Measurements from ENCODE around the gene RUNX2.

Gene RUNX2

GRCh38 chr6:45634231-45634630 is 306.1 kb downstream of the RUNX2 start:
- Histone ChIP-seq H3K9ac (ENCODE audit: low read depth in 1 of 2, low read length in 2 of 2) (no peak overlapping the region), H3K4me1 (ENCODE audit: control insufficient read depth in 1 of 2, insufficient read depth in 2 of 2, low read length in 2 of 2) (no peaks in the 10 kb centered on the region), H3K36me3 (ENCODE audit: control insufficient read depth in 1 of 2, insufficient read depth in 2 of 2, low read length in 2 of 2) (no peaks in the 10 kb centered on the region), H3K4me3 (ENCODE audit: low read depth in 1 of 2, low read length in 2 of 2) (no peak overlapping the region), H3K9me3 (ENCODE audit: control insufficient read depth in 1 of 2, low read length in 2 of 2) (no peaks in the 10 kb centered on the region), H3K27me3 (ENCODE audit: control insufficient read depth in 1 of 2, insufficient read depth in 2 of 2, low read length in 2 of 2) (no peaks in the 10 kb centered on the region), H3K27ac (ENCODE audit: low read depth, low read length) (no peak overlapping the region)

DNA sequence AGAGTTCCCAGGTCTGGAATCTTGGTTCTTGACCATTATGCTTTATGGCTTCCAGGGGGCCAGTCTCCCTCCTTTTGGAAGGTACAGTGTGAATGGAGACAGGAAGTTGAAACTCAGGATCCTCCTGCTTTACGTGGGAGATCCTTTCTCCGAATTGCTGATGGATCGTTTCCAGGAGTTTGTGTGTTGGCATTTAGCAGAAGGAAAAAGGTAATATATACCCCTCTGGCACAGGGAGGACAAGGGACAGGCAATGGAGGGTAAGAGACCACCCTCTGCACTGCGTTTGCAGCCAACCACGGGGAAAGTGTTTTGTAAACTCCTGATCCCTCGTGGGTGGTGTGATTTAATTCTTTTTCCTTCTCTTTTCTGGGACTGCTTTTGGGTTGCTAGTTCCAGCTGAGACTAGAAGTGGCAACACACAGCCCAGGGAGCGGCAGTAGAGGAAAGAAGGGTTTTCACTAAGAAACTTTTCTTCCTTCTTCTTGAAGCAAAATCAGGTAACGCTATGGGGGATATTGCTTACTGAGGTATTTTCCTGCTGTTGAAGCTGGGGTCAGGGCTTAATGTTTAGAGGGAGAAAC is 307.2 kb downstream of the RUNX2 start:
- Histone ChIP-seq H3K4me1 (ENCODE audit: control insufficient read depth in 1 of 2, insufficient read depth in 2 of 2, low read length in 2 of 2) (no peaks in the 10 kb centered on the region), H3K4me3 (ENCODE audit: low read depth in 1 of 2, low read length in 2 of 2) (no peak overlapping the region), H3K36me3 (ENCODE audit: control insufficient read depth in 1 of 2, insufficient read depth in 2 of 2, low read length in 2 of 2) (no peaks in the 10 kb centered on the region), H3K27me3 (ENCODE audit: control insufficient read depth in 1 of 2, insufficient read depth in 2 of 2, low read length in 2 of 2) (no peaks in the 10 kb centered on the region), H3K9me3 (ENCODE audit: control insufficient read depth in 1 of 2, low read length in 2 of 2) (no peaks in the 10 kb centered on the region), H3K27ac (ENCODE audit: low read depth, low read length) (no peak overlapping the region), H3K9ac (ENCODE audit: low read depth in 1 of 2, low read length in 2 of 2) (no peak overlapping the region)

DNA sequence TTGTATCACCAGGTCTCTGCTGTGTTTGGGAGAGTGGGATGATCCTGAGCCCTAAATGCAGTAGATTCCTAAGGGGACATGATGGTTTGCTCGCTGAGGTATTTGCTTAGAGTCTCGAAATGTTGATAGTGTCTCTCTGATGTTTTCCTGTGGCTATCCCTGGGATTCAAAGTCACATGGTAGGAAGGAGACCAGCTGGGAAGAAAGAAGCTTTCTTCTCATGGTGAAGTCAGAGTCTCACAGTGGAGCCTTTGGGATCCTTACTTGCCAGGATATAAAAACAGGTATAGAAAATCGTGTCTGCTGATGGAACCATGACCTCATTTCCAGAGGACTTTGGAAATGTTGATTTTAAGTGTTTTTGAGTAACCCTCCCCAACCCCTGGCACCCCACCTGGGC is 308.9 kb downstream of the RUNX2 start:
- Histone ChIP-seq H3K36me3 (ENCODE audit: control insufficient read depth in 1 of 2, insufficient read depth in 2 of 2, low read length in 2 of 2) (no peaks in the 10 kb centered on the region), H3K4me1 (ENCODE audit: control insufficient read depth in 1 of 2, insufficient read depth in 2 of 2, low read length in 2 of 2) (no peaks in the 10 kb centered on the region), H3K27me3 (ENCODE audit: control insufficient read depth in 1 of 2, insufficient read depth in 2 of 2, low read length in 2 of 2) (no peaks in the 10 kb centered on the region), H3K9ac (ENCODE audit: low read depth in 1 of 2, low read length in 2 of 2) (no peak overlapping the region), H3K9me3 (ENCODE audit: control insufficient read depth in 1 of 2, low read length in 2 of 2) (no peaks in the 10 kb centered on the region), H3K4me3 (ENCODE audit: low read depth in 1 of 2, low read length in 2 of 2) (no peak overlapping the region), H3K27ac (ENCODE audit: low read depth, low read length) (no peak overlapping the region)

GRCh38 chr6:45637611-45638257 is 309.6 kb downstream of the RUNX2 start:
- Histone ChIP-seq H3K4me1 (ENCODE audit: control insufficient read depth in 1 of 2, insufficient read depth in 2 of 2, low read length in 2 of 2) (no peaks in the 10 kb centered on the region), H3K4me3 (ENCODE audit: low read depth in 1 of 2, low read length in 2 of 2) (no peak overlapping the region), H3K36me3 (ENCODE audit: control insufficient read depth in 1 of 2, insufficient read depth in 2 of 2, low read length in 2 of 2) (no peaks in the 10 kb centered on the region), H3K9ac (ENCODE audit: low read depth in 1 of 2, low read length in 2 of 2) (no peak overlapping the region), H3K27me3 (ENCODE audit: control insufficient read depth in 1 of 2, insufficient read depth in 2 of 2, low read length in 2 of 2) (no peaks in the 10 kb centered on the region), H3K9me3 (ENCODE audit: control insufficient read depth in 1 of 2, low read length in 2 of 2) (no peaks in the 10 kb centered on the region), H3K27ac (ENCODE audit: low read depth, low read length) (no peak overlapping the region)

DNA sequence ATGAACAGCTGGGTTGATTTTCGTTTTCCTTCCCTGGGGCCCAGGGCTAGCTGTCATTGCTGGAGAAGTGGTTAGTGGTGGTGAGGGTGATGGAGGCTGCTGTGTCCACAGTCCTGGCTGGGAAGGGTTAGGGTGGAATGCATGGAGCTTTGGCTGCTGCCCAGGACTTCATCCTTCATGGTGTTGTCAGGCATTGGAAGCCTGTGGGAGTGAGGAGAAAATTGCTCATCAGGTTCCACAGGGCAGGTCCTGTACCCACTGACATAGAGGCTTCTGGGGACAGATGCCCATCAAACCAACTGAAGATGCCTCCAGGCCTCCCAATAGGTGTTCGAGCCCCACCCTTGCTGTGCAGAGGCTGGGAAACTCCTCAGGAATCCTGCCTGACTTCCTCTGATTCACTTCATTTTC is 312.0 kb downstream of the RUNX2 start:
- H3K27me3 ChIP-seq (ENCODE audit: control insufficient read depth in 1 of 2, insufficient read depth in 2 of 2, low read length in 2 of 2): no peaks in the 10 kb centered on the region
- no peak overlapping the region for H3K9ac ChIP-seq (ENCODE audit: low read depth in 1 of 2, low read length in 2 of 2)
- H3K4me1 ChIP-seq (ENCODE audit: control insufficient read depth in 1 of 2, insufficient read depth in 2 of 2, low read length in 2 of 2): no peaks in the 10 kb centered on the region
- no peaks in the 10 kb centered on the region for H3K9me3 ChIP-seq (ENCODE audit: control insufficient read depth in 1 of 2, low read length in 2 of 2)
- no peaks in the 10 kb centered on the region for H3K36me3 ChIP-seq (ENCODE audit: control insufficient read depth in 1 of 2, insufficient read depth in 2 of 2, low read length in 2 of 2)
- no peak overlapping the region for H3K27ac ChIP-seq (ENCODE audit: low read depth, low read length)
- H3K4me3 ChIP-seq (ENCODE audit: low read depth in 1 of 2, low read length in 2 of 2): no peak overlapping the region

DNA sequence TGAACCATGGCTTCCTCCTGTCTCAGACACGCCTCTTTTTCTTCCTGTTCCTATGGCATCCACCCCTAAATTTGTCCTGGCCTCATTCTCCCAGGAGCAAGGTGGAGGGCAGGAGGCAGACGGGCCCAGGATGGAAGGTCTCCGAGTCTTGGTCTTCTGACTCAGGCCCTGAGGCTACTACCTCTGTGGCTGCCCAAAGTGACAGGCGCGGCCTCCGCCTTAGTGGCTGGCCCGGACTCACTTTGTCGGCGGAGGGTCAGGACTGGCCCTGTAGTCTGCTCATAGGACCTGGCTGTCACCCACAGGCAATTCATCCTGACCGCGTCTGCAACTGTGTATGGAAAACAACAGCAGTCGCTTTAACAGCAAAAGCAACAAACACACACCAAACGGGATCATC is 312.7 kb downstream of the RUNX2 start:
- no peaks in the 10 kb centered on the region for H3K4me1 ChIP-seq (ENCODE audit: control insufficient read depth in 1 of 2, insufficient read depth in 2 of 2, low read length in 2 of 2)
- H3K9ac ChIP-seq (ENCODE audit: low read depth in 1 of 2, low read length in 2 of 2): no peak overlapping the region
- H3K36me3 ChIP-seq (ENCODE audit: control insufficient read depth in 1 of 2, insufficient read depth in 2 of 2, low read length in 2 of 2): no peaks in the 10 kb centered on the region
- no peaks in the 10 kb centered on the region for H3K9me3 ChIP-seq (ENCODE audit: control insufficient read depth in 1 of 2, low read length in 2 of 2)
- H3K27me3 ChIP-seq (ENCODE audit: control insufficient read depth in 1 of 2, insufficient read depth in 2 of 2, low read length in 2 of 2): no peaks in the 10 kb centered on the region
- H3K4me3 ChIP-seq (ENCODE audit: low read depth in 1 of 2, low read length in 2 of 2): no peak overlapping the region
- H3K27ac ChIP-seq (ENCODE audit: low read depth, low read length): no peak overlapping the region

DNA sequence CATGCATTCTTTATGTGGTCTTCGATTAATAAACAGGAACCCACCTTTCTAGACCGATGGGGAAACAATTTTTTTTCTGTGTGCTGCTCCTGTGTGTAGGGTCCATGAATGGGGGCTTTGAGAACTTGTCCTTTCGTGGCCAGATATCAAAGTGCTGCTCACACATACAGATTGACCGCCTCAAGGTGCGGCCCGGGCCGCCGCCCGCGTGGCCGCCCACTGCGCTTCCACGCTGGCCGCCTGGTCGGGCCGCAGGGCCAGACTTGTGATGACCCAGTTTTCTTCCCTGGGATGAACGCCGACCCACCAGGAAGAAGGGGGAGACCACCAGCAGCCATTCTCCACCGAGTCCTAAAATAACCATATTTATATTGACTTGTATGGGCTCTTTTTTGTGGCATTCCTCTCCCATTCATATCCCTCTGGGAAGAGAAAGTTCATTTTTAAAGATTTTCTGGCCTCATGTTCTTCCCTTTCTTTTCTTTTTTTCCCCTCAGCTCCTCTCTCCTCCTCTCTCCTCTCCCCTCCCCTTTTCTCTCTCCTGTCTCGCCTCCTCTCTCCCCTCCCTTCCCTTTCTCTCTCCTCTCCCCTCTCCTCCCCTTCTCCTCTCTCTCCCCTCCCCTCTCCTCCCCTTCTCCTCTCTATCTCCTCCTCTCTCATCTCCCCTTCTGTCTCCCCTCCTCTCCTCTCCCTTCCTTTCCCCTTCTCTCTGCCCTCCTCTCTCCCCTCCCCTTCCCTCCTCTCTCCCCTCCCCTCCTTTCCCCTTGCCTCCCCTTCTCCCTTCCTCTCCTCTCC is 314.4 kb downstream of the RUNX2 start:
- no peak overlapping the region for H3K27ac ChIP-seq (ENCODE audit: low read depth, low read length)
- no peaks in the 10 kb centered on the region for H3K9me3 ChIP-seq (ENCODE audit: control insufficient read depth in 1 of 2, low read length in 2 of 2)
- no peak overlapping the region for H3K4me3 ChIP-seq (ENCODE audit: low read depth in 1 of 2, low read length in 2 of 2)
- H3K4me1 ChIP-seq (ENCODE audit: control insufficient read depth in 1 of 2, insufficient read depth in 2 of 2, low read length in 2 of 2): no peaks in the 10 kb centered on the region
- H3K36me3 ChIP-seq (ENCODE audit: control insufficient read depth in 1 of 2, insufficient read depth in 2 of 2, low read length in 2 of 2): no peaks in the 10 kb centered on the region
- H3K27me3 ChIP-seq (ENCODE audit: control insufficient read depth in 1 of 2, insufficient read depth in 2 of 2, low read length in 2 of 2): no peaks in the 10 kb centered on the region
- H3K9ac ChIP-seq (ENCODE audit: low read depth in 1 of 2, low read length in 2 of 2): no peak overlapping the region

GRCh38 chr6:45643126-45643525 is 315.0 kb downstream of the RUNX2 start:
- H3K27ac ChIP-seq (ENCODE audit: low read depth, low read length): no peak overlapping the region
- no peaks in the 10 kb centered on the region for H3K9me3 ChIP-seq (ENCODE audit: control insufficient read depth in 1 of 2, low read length in 2 of 2)
- H3K9ac ChIP-seq (ENCODE audit: low read depth in 1 of 2, low read length in 2 of 2): no peak overlapping the region
- no peaks in the 10 kb centered on the region for H3K27me3 ChIP-seq (ENCODE audit: control insufficient read depth in 1 of 2, insufficient read depth in 2 of 2, low read length in 2 of 2)
- no peaks in the 10 kb centered on the region for H3K4me1 ChIP-seq (ENCODE audit: control insufficient read depth in 1 of 2, insufficient read depth in 2 of 2, low read length in 2 of 2)
- no peaks in the 10 kb centered on the region for H3K36me3 ChIP-seq (ENCODE audit: control insufficient read depth in 1 of 2, insufficient read depth in 2 of 2, low read length in 2 of 2)
- H3K4me3 ChIP-seq (ENCODE audit: low read depth in 1 of 2, low read length in 2 of 2): no peak overlapping the region

DNA sequence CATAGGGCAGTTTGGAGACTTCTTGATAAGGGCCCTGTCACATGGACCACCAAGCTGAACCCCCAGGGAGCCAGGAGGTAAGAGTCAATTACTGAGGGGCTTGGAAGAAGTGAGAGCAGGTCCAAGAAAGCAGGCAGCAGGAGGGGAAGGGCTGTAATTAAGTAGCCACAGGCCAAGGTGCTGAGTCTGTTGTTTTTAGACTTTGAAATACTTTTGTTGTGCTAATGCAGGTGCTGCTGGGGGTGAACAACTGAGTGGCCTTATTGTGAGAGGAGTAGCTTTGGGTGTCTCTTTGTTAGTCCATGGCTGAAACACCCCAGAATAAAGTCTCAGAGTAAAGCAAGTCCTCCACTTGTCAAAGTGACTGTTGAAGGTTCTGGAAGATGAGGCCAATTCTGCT is 316.6 kb downstream of the RUNX2 start:
- Histone ChIP-seq H3K4me3 (ENCODE audit: low read depth in 1 of 2, low read length in 2 of 2) (no peak overlapping the region), H3K36me3 (ENCODE audit: control insufficient read depth in 1 of 2, insufficient read depth in 2 of 2, low read length in 2 of 2) (no peaks in the 10 kb centered on the region)

GRCh38 chr6:45645302-45645701 is 317.2 kb downstream of the RUNX2 start:
- Histone ChIP-seq H3K4me1 (ENCODE audit: control insufficient read depth in 1 of 2, insufficient read depth in 2 of 2, low read length in 2 of 2) (no peaks in the 10 kb centered on the region), H3K27ac (ENCODE audit: low read depth, low read length) (no peak overlapping the region), H3K9me3 (ENCODE audit: control insufficient read depth in 1 of 2, low read length in 2 of 2) (no peaks in the 10 kb centered on the region), H3K4me3 (ENCODE audit: low read depth in 1 of 2, low read length in 2 of 2) (no peak overlapping the region), H3K27me3 (ENCODE audit: control insufficient read depth in 1 of 2, insufficient read depth in 2 of 2, low read length in 2 of 2) (no peaks in the 10 kb centered on the region), H3K36me3 (ENCODE audit: control insufficient read depth in 1 of 2, insufficient read depth in 2 of 2, low read length in 2 of 2) (no peaks in the 10 kb centered on the region), H3K9ac (ENCODE audit: low read depth in 1 of 2, low read length in 2 of 2) (no peak overlapping the region)

More for the DNA sequence above, 316.6 kb downstream of the RUNX2 start:
- Histone ChIP-seq H3K27ac (ENCODE audit: low read depth, low read length) (no peak overlapping the region), H3K4me1 (ENCODE audit: control insufficient read depth in 1 of 2, insufficient read depth in 2 of 2, low read length in 2 of 2) (no peaks in the 10 kb centered on the region), H3K9ac (ENCODE audit: low read depth in 1 of 2, low read length in 2 of 2) (no peak overlapping the region), H3K9me3 (ENCODE audit: control insufficient read depth in 1 of 2, low read length in 2 of 2) (no peaks in the 10 kb centered on the region), H3K27me3 (ENCODE audit: control insufficient read depth in 1 of 2, insufficient read depth in 2 of 2, low read length in 2 of 2) (no peaks in the 10 kb centered on the region)
